HEK293 (cell line): ENCODE data around the gene BACH2.

ENCODE experiments used
- CTCF ChIA-PET: fragments of 350-600 bp; formaldehyde crosslinking; extraction: SDS; loops from one replicate; lab custom pipeline; 2021; ENCODE audit warnings: antibody characterized with exemption; lab: Yijun Ruan, JAX
- POLR2A ChIA-PET: fragments of 300-600 bp; formaldehyde crosslinking; extraction: SDS; loops from one replicate; lab custom pipeline; 2020; ENCODE audit warnings: antibody characterized with exemption, inconsistent platforms; lab: Yijun Ruan, JAX
- H3K27ac ChIP-seq: fragments of 200-500 bp; sonication (Bioruptor generic); 2 replicates; pipeline ENCODE4 v1.5.1; 2014; ENCODE audit warnings: low read depth, low read length, control low read depth, inconsistent platforms; ENCODE audit errors: extremely low read depth
- H3K36me3 ChIP-seq, 2 experiments: fragments of 200-500 bp in 1 of 2; sonication (Bioruptor generic) in 1 of 2; 1 replicate in 1 of 2; 2 replicates in 1 of 2; pipeline ENCODE4 v1.5.1; 2014 to 2017; ENCODE audit warnings: inconsistent platforms in 2 of 2, low read length in 2 of 2; ENCODE audit not compliant: control insufficient read depth in 2 of 2, insufficient read depth in 1 of 2
- H3K4me1 ChIP-seq: fragments of 200-500 bp; sonication (Bioruptor generic); 2 replicates; pipeline ENCODE4 v1.5.1; 2014; ENCODE audit warnings: mild to moderate bottlenecking, low read length, inconsistent platforms; ENCODE audit not compliant: control insufficient read depth, insufficient read depth
- H3K4me3 ChIP-seq: 2 replicates; pipeline ENCODE4 v1.5.1; 2011; ENCODE audit warnings: low read depth, mild to moderate bottlenecking, control low read depth, low read length, moderate library complexity
- H3K9me3 ChIP-seq: fragments of 200-500 bp; sonication (Bioruptor generic); 2 replicates; pipeline ENCODE4 v1.5.1; 2014; ENCODE audit warnings: low read depth, low read length, inconsistent platforms; ENCODE audit not compliant: control insufficient read depth, insufficient read depth
- SALL2 ChIP-seq: fragments of 450-650 bp; formaldehyde crosslinking; IDR thresholded peaks from 2 replicates; pipeline ENCODE4 v1.5.0; 2017; ENCODE audit warnings: missing biosample characterization, mild to moderate bottlenecking, missing genetic modification characterization, borderline replicate concordance
- SETDB1 ChIP-seq: IDR thresholded peaks from one replicate; pipeline ENCODE4 v1.6.1; 2017; ENCODE audit warnings: mild to moderate bottlenecking, low read length, moderate library complexity, mixed read lengths; ENCODE audit not compliant: insufficient read length
- SP3 ChIP-seq: fragments of 450-650 bp; formaldehyde crosslinking; IDR thresholded peaks from 2 replicates; pipeline ENCODE4 v1.5.1; 2016; ENCODE audit warnings: missing biosample characterization, missing genetic modification characterization
- ZNF140 ChIP-seq: fragments of 450-650 bp; formaldehyde crosslinking; IDR thresholded peaks from 2 replicates; pipeline ENCODE4 v1.5.1; 2016; ENCODE audit warnings: missing biosample characterization, missing genetic modification characterization
- ZNF174 ChIP-seq: fragments of 450-650 bp; formaldehyde crosslinking; IDR thresholded peaks from 2 replicates; pipeline ENCODE4 v1.5.0; 2017; ENCODE audit warnings: missing biosample characterization, mild to moderate bottlenecking, missing genetic modification characterization
- ZNF23 ChIP-seq: fragments of 450-650 bp; formaldehyde crosslinking; IDR thresholded peaks from 2 replicates; pipeline ENCODE4 v1.5.1; 2016; ENCODE audit warnings: missing biosample characterization, missing genetic modification characterization, borderline replicate concordance
- ZNF24 ChIP-seq: fragments of 450-650 bp; formaldehyde crosslinking; IDR thresholded peaks from 2 replicates; pipeline ENCODE4 v1.5.1; 2016; ENCODE audit warnings: missing biosample characterization, missing genetic modification characterization
- ZNF26 ChIP-seq: fragments of 450-650 bp; formaldehyde crosslinking; IDR thresholded peaks from 2 replicates; pipeline ENCODE4 v1.5.1; 2016; ENCODE audit warnings: missing biosample characterization, missing genetic modification characterization
- ZNF280C ChIP-seq: fragments of 450-650 bp; formaldehyde crosslinking; IDR thresholded peaks from 2 replicates; pipeline ENCODE4 v1.5.1; 2016; ENCODE audit warnings: missing biosample characterization, missing genetic modification characterization
- ZNF311 ChIP-seq: fragments of 450-650 bp; formaldehyde crosslinking; IDR thresholded peaks from 2 replicates; pipeline ENCODE4 v1.5.1; 2017; ENCODE audit warnings: missing biosample characterization, missing genetic modification characterization, borderline replicate concordance
- ZNF366 ChIP-seq: fragments of 450-650 bp; formaldehyde crosslinking; conservative IDR thresholded peaks from 2 replicates; pipeline ENCODE4 v1.5.1; 2016; ENCODE audit warnings: missing biosample characterization, missing genetic modification characterization
- ZNF549 ChIP-seq: fragments of 450-650 bp; IDR thresholded peaks from 2 replicates; pipeline ENCODE4 v1.5.1; 2018; ENCODE audit warnings: missing biosample characterization, missing genetic modification characterization, mild to moderate bottlenecking, inconsistent platforms, moderate library complexity
- ZNF571 ChIP-seq: fragments of 450-650 bp; formaldehyde crosslinking; IDR thresholded peaks from 2 replicates; pipeline ENCODE4 v1.5.0; 2017; ENCODE audit warnings: missing biosample characterization, missing genetic modification characterization
- ZNF621 ChIP-seq: fragments of 450-650 bp; formaldehyde crosslinking; IDR thresholded peaks from 2 replicates; pipeline ENCODE4 v1.5.1; 2017; ENCODE audit warnings: missing biosample characterization, missing genetic modification characterization
- ZNF707 ChIP-seq: fragments of 450-650 bp; formaldehyde crosslinking; IDR thresholded peaks from 2 replicates; pipeline ENCODE4 v1.5.1; 2016; ENCODE audit warnings: missing biosample characterization, missing genetic modification characterization
- ZSCAN18 ChIP-seq: fragments of 450-650 bp; formaldehyde crosslinking; IDR thresholded peaks from 2 replicates; pipeline ENCODE4 v1.5.1; 2016; ENCODE audit warnings: missing biosample characterization, missing genetic modification characterization

BACH2 gene

GRCh38 chr6:89888871-89889270 lies 407.8 kb downstream of the BACH2 start (continued):
- no peak for TF ChIP-seq ZNF280C (tag by site-specific recombination)

- CTCF ChIA-PET: interaction anchor here (0.6 to 1.2 kb wide), 3 partner anchors 15 to 237 kb away, joined by 3 read pairs; no protein-coding TSS in a partner anchor
- Histone ChIP-seq H3K36me3 (no peaks in the 10 kb centered on the region), H3K4me3 (no peak overlapping the region), H3K27ac (no peak overlapping the region), H3K9me3 (no peaks in the 10 kb centered on the region), H3K4me1 (no peaks in the 10 kb centered on the region)
- TF ChIP-seq ZNF621 (tag by site-specific recombination): no peak
- no peak for TF ChIP-seq ZNF26
- no peak for TF ChIP-seq ZNF571 (tag by site-specific recombination)
- TF ChIP-seq ZNF140: no peak
- no peak for TF ChIP-seq SALL2 (tag by site-specific recombination)
- no peak for TF ChIP-seq ZSCAN18 (tag by site-specific recombination)
- TF ChIP-seq ZNF23 (tag by site-specific recombination): no peak
- no peak for TF ChIP-seq ZNF707 (tag by site-specific recombination)
- no peak for TF ChIP-seq ZNF549 (tag by site-specific recombination)
- no peak for TF ChIP-seq SP3
- TF ChIP-seq ZNF311: no peak
- POLR2A ChIA-PET: no interaction called here
Measured at GRCh38 chr6:89888138-89888514, 408.5 kb downstream of the BACH2 start.

- no peak overlapping the region for H3K4me3 ChIP-seq
- POLR2A ChIA-PET: no interaction called here
- no peaks in the 10 kb centered on the region for H3K36me3 ChIP-seq
- TF ChIP-seq SETDB1 (no peak), ZNF24 (no peak), ZNF174 (no peak), ZNF366 (tag by site-specific recombination) (no peak)
- TF ChIP-seq, all 188 proteins: peak for 0
- CTCF ChIA-PET: interaction anchor here (0.6 kb wide), 1 partner anchor 236 kb away, joined by 3 read pairs; no protein-coding TSS in a partner anchor
- H3K4me1 ChIP-seq: no peaks in the 10 kb centered on the region
- H3K9me3 ChIP-seq: no peaks in the 10 kb centered on the region
- no peak overlapping the region for H3K27ac ChIP-seq
Measured at GRCh38 chr6:89887452-89888137, 409.0 kb downstream of the BACH2 start.
